Measurements from ENCODE around the gene DUSP16. TPM values are rescaled to one million over a fixed set of nuclear protein-coding genes. Genes with fewer than 3 reads are reported as not detected.

DUSP16 gene
- total RNA-seq, 4 donors from 2014 or later: 16.2 to 23.2 (median 19.1) TPM

GRCh38 chr12:12560587-12561370 is 1.9 kb downstream of the DUSP16 start:
- H3K9me3 ChIP-seq: no peaks in the 10 kb centered on the region
- no peaks in the 10 kb centered on the region for H3K36me3 ChIP-seq
- peak in 1 of 2 donors; percentile 63 for DNase-seq (ENCODE audit: low spot score in 2 of 2)
- peak overlapping the region; percentile 46 to 95 (median 80) for H3K4me3 ChIP-seq
- WGBS, 2 donors: 14 to 21% methylated on average over 9 of the region's 9 CpGs
- TF ChIP-seq POLR2A (IDR thresholded peaks at IDR 0.05): peak; percentile 40 to 70
- peak in 1 of 5 experiments; percentile 5 for TF ChIP-seq CTCF (IDR thresholded peaks at IDR 0.05)
- TF ChIP-seq EP300 (IDR thresholded peaks at IDR 0.05): peak; percentile 17 to 92
- no peaks in the 10 kb centered on the region for H3K27me3 ChIP-seq
- H3K27ac ChIP-seq: peak overlapping the region; percentile 99 to 100 (median 100)
- peaks cover 0 to 53% (median 9%) of the 10 kb centered on the region in 4 donors for H3K4me1 ChIP-seq

DNA sequence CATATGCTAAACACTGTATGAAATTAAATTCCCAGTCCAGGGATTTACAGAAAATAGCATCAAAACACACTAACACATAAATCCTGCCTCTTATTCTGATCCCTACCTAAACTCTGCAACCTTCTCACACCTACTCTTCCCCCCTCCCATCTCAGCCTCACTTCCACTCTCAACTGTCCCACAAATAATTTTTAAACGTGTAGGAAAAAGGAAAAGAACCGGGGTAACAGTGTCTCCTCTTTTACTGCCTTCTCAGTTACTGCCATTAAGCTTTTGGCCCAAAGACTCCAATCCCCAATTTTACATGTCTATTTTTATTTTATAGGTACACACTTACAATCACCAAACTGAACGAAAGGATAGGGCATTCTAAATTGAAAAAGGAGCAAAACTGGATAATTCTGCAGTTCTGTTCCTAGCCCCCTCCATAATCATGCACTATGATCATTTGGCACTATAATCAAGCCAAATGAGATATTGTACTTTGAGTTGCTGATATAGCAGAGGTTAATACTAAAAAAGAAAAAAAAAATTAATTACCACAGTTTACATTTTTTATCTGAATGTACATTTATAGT is 2.9 kb downstream of the DUSP16 start:
- no peak for DNase-seq (ENCODE audit: low spot score in 2 of 2)
- Histone ChIP-seq H3K27ac (peak overlapping the region; percentile 38 to 100 (median 100)), H3K27me3 (no peaks in the 10 kb centered on the region), H3K9me3 (no peaks in the 10 kb centered on the region), H3K4me3 (peak overlapping the region in 2 of 4 donors; percentile 28 to 81), H3K4me1 (peaks cover 0 to 55% (median 9%) of the 10 kb centered on the region in 4 donors), H3K36me3 (no peaks in the 10 kb centered on the region)
- WGBS, 2 donors: 38 to 39% methylated on average over 3 of the region's 3 CpGs
- TF ChIP-seq EP300 (IDR thresholded peaks at IDR 0.05) (no peak), POLR2A (IDR thresholded peaks at IDR 0.05) (no peak), CTCF (IDR thresholded peaks at IDR 0.05) (no peak)

DNA sequence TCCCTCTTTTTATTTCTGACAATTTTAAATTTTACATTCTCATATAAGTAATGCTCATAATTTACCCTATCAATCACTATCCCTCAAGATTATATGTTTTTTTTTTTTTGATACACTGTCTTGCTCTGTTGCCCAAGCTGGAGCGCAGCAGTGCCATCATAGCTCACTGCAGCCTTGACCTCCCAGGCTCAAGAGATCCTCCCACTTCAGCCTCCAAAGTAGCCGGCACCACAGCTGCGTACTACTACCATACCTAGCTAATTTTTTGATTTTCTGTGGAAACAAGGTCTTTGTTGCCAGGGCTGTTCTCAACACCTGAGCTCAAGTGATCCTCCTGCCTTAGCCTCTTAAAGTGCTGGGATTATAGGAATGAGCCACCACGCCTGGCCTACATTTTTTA is 4.4 kb downstream of the DUSP16 start:
- Histone ChIP-seq H3K4me3 (no peak overlapping the region), H3K36me3 (peaks cover 0 to 3% (median 0%) of the 10 kb centered on the region in 3 donors), H3K4me1 (peaks cover 0 to 45% (median 3%) of the 10 kb centered on the region in 4 donors), H3K27me3 (no peaks in the 10 kb centered on the region), H3K9me3 (no peaks in the 10 kb centered on the region), H3K27ac (peak overlapping the region in 1 of 4 donors; percentile 100)
- no peak for TF ChIP-seq EP300 (IDR thresholded peaks at IDR 0.05)
- TF ChIP-seq CTCF (IDR thresholded peaks at IDR 0.05): no peak
- no peak for TF ChIP-seq POLR2A (IDR thresholded peaks at IDR 0.05)
- WGBS, 2 donors: 83 to 89% methylated on average over 4 of the region's 4 CpGs
- DNase-seq (ENCODE audit: low spot score in 2 of 2): no peak

DNA sequence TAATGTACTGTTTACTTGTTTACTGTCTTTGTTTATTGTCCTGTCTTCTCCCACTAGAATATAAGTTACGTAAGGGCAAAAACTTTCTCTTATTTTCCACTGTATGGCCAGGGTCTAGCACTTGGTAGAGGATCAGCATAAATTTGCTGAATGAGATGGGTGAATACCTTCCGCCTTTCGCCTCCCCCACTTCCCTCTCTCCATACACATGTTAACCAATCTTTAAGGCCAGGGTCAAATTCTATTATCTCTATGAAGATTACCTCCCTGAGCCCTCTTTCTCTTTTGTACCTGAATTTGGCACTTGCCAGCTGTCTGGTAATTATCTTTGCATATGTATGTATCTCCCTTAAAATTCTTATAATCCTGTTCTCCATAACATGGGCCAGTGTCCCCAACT is 4.9 kb downstream of the DUSP16 start:
- WGBS, 2 donors: 93 to 95% methylated on average over 3 of the region's 3 CpGs
- Histone ChIP-seq H3K9me3 (no peaks in the 10 kb centered on the region), H3K27me3 (no peaks in the 10 kb centered on the region), H3K4me1 (peaks cover 0 to 40% (median 0%) of the 10 kb centered on the region in 4 donors), H3K36me3 (peaks cover 0 to 3% (median 0%) of the 10 kb centered on the region in 3 donors), H3K27ac (no peak overlapping the region), H3K4me3 (no peak overlapping the region)
- TF ChIP-seq EP300 (IDR thresholded peaks at IDR 0.05): no peak
- no peak for TF ChIP-seq CTCF (IDR thresholded peaks at IDR 0.05)
- no peak for TF ChIP-seq POLR2A (IDR thresholded peaks at IDR 0.05)
- DNase-seq (ENCODE audit: low spot score in 2 of 2): no peak

- Histone ChIP-seq H3K27me3 (no peaks in the 10 kb centered on the region), H3K27ac (no peak overlapping the region), H3K4me1 (peaks cover 0 to 39% (median 0%) of the 10 kb centered on the region in 4 donors), H3K9me3 (no peaks in the 10 kb centered on the region), H3K4me3 (no peak overlapping the region), H3K36me3 (peaks cover 0 to 3% (median 0%) of the 10 kb centered on the region in 3 donors)
- WGBS, 2 donors: 94 to 97% methylated on average over 4 of the region's 4 CpGs
- DNase-seq (ENCODE audit: low spot score in 2 of 2): no peak
- TF ChIP-seq EP300 (IDR thresholded peaks at IDR 0.05) (no peak), CTCF (IDR thresholded peaks at IDR 0.05) (no peak), POLR2A (IDR thresholded peaks at IDR 0.05) (no peak)
Measured at GRCh38 chr12:12555656-12556055, 7.0 kb downstream of the DUSP16 start.

Data from tibial nerve (tissue), 4 donors.